OCI-LY7 (cell line): Measurements from ENCODE around the gene MMP24OS. TPM values are rescaled to one million over a fixed set of nuclear protein-coding genes. Genes with fewer than 3 reads are reported as not detected.

Experiments used
- BruUV-seq: library from RNA; stranded (reverse); fragments of 400-500 nt; replicated peaks from 2 replicates; lab custom pipeline; 2021; lab: Mats Ljungman, UMichigan
- CTCF ChIA-PET: fragments of 300-600 bp; sonication (Branson Sonifier 250); formaldehyde crosslinking; loops from one replicate; lab custom pipeline; 2022; ENCODE audit warnings: antibody characterized with exemption; ENCODE audit not compliant: unreplicated experiment; lab: Charles Lee
- POLR2A ChIA-PET: fragments of 300-600 bp; sonication (Branson Sonifier 250); formaldehyde crosslinking; loops from one replicate; lab custom pipeline; 2022; ENCODE audit warnings: antibody characterized with exemption; lab: Charles Lee
- DNase-seq: peaks from one replicate; pipeline ENCODE4 v3.0.0-alpha.2; 2015; ENCODE audit warnings: low spot score
- H2AFZ ChIP-seq: fragments of 200-600 bp; sonication (generic), shearing (Covaris generic); 2 replicates; pipeline ENCODE4 v1.6.1; 2014; ENCODE audit warnings: mild to moderate bottlenecking, antibody characterized with exemption, low read length, moderate library complexity
- H3K27ac ChIP-seq: fragments of 200-600 bp; sonication (generic); 2 replicates; pipeline ENCODE4 v1.5.1; 2014; ENCODE audit warnings: mixed run types, low read depth, mild to moderate bottlenecking, moderate library complexity, low read length, inconsistent platforms; ENCODE audit not compliant: poor library complexity, severe bottlenecking
- H3K36me3 ChIP-seq: fragments of 200-600 bp; sonication (generic); 2 replicates; pipeline ENCODE4 v1.6.1; 2014; ENCODE audit warnings: mild to moderate bottlenecking, antibody characterized with exemption, low read length, moderate library complexity, mixed read lengths; ENCODE audit not compliant: insufficient read depth
- H3K4me1 ChIP-seq: fragments of 200-600 bp; sonication (generic); 2 replicates; pipeline ENCODE4 v1.5.1; 2014; ENCODE audit warnings: mild to moderate bottlenecking, low read length; ENCODE audit not compliant: insufficient read depth, poor library complexity, severe bottlenecking
- H3K4me2 ChIP-seq: fragments of 200-600 bp; sonication (generic); 2 replicates; pipeline ENCODE4 v1.6.1; 2014; ENCODE audit warnings: mild to moderate bottlenecking, low read length
- H3K4me3 ChIP-seq: fragments of 200-600 bp; sonication (generic); 2 replicates; pipeline ENCODE4 v1.5.1; 2014; ENCODE audit warnings: mild to moderate bottlenecking, low read depth, low read length; ENCODE audit not compliant: poor library complexity, severe bottlenecking
- H3K79me2 ChIP-seq: fragments of 200-600 bp; sonication (generic); 2 replicates; pipeline ENCODE4 v1.6.1; 2016; ENCODE audit warnings: low read depth, mild to moderate bottlenecking, low read length, moderate library complexity, mixed read lengths; ENCODE audit not compliant: insufficient read depth
- H3K9me2 ChIP-seq: fragments of 200-600 bp; sonication (generic); 2 replicates; pipeline ENCODE4 v1.6.1; 2016; ENCODE audit warnings: mild to moderate bottlenecking, low read length, mixed read lengths; ENCODE audit not compliant: insufficient read depth
- H3K9me3 ChIP-seq: fragments of 200-600 bp; sonication (generic); 2 replicates; pipeline ENCODE4 v1.6.1; 2014; ENCODE audit warnings: mild to moderate bottlenecking, mixed run types, low read length, mixed read lengths
- H4K20me1 ChIP-seq: fragments of 200-600 bp; sonication (generic); 2 replicates; pipeline ENCODE4 v1.6.1; 2014; ENCODE audit warnings: mild to moderate bottlenecking, antibody characterized with exemption, low read length, moderate library complexity, mixed read lengths; ENCODE audit not compliant: insufficient read depth
- EZH2phosphoT487 ChIP-seq: fragments of 200-600 bp; sonication (generic); IDR thresholded peaks from 2 replicates; pipeline ENCODE4 v1.6.1; 2018; ENCODE audit warnings: low read depth, borderline replicate concordance, mild to moderate bottlenecking, mixed run types, antibody characterized with exemption, low read length, moderate library complexity, mixed read lengths
- intact Hi-C: fragments of 100-400 bp; cut with micrococcal nuclease; formaldehyde crosslinking; loops from one replicate; pipeline ENCODE4 v1.10.0; 2022; ENCODE audit not compliant: unreplicated experiment
- total RNA-seq, 2 experiments: library from RNA; depleted of rRNA in 1 of 2; stranded (reverse); fragments of >200 nt in 1 of 2; shearing (Covaris generic) in 1 of 2; gene quantifications; 2 replicates each; pipeline ENCODE4 v1.2.3, GENCODE V29; 2014 to 2022
- TF ChIP-seq, protein P1 (sequence below): fragments of 200-600 bp; sonication (generic); conservative IDR thresholded peaks from 2 replicates; pipeline ENCODE4 v1.5.1; 2014; ENCODE audit warnings: mild to moderate bottlenecking, antibody characterized with exemption, low read length, moderate library complexity, mixed read lengths

Gene MMP24OS
- total RNA-seq, 2 experiments from 2014 or later = 14.8 to 44.6 TPM

DNA sequence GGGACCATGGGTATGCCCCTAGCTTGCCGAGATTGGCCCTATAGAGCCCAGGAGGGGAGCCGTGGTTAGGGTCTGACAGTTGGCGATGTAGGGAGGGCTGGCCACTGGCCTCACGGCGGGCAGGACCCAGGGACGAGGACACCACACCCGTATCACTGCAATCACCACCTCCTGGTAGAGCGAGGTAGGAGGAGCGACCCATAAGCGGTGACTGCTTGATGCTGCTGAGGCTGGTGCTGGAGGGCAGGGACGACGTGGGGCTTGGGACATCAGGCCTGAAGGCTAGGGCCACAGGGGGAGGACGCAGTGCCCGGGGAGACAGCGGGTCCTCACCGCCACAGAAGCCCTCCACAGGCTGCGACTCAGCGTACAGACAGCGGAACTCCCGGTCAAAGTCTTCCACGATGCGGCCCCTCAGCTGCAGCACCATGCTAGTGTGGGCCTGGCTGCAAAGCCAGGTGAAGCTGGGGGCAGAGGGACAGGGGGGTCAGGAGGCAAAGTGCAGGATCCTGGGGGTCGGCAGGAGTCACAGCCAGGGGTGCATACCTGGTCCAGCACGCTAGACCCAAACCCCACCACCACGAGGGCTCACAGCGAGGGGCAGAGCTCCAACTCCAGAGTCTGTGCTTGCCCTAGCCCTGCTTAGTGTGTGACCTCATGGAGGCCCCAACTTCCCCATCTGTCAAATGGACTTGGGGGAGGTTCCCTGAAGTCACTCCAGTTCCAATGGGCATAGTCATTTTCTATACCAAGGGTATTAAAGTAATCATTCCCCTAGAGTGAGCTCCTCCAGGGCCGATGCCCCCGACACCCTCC lies 9.8 kb upstream of the MMP24OS start:
- Histone ChIP-seq H3K9me3 (no peaks in the 10 kb centered on the region), H3K9me2 (no peaks in the 10 kb centered on the region), H4K20me1 (no peaks in the 10 kb centered on the region), H3K27ac (no peak overlapping the region), H2AFZ (no peak overlapping the region), H3K79me2 (peaks cover 18% of the 10 kb centered on the region), H3K36me3 (peaks cover 6% of the 10 kb centered on the region; the same call in 1 of the 2 replicates), H3K4me3 (no peak overlapping the region), H3K4me2 (no peak overlapping the region), H3K4me1 (peaks cover 13% of the 10 kb centered on the region)
- BruUV-seq = no TSS peak
- DNase-seq = no peak
- TF ChIP-seq, protein P1, sequence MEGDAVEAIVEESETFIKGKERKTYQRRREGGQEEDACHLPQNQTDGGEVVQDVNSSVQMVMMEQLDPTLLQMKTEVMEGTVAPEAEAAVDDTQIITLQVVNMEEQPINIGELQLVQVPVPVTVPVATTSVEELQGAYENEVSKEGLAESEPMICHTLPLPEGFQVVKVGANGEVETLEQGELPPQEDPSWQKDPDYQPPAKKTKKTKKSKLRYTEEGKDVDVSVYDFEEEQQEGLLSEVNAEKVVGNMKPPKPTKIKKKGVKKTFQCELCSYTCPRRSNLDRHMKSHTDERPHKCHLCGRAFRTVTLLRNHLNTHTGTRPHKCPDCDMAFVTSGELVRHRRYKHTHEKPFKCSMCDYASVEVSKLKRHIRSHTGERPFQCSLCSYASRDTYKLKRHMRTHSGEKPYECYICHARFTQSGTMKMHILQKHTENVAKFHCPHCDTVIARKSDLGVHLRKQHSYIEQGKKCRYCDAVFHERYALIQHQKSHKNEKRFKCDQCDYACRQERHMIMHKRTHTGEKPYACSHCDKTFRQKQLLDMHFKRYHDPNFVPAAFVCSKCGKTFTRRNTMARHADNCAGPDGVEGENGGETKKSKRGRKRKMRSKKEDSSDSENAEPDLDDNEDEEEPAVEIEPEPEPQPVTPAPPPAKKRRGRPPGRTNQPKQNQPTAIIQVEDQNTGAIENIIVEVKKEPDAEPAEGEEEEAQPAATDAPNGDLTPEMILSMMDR = no peak
- no peak for TF ChIP-seq EZH2phosphoT487
- ChIA-PET POLR2A (interaction anchor here (0.6 kb wide), 2 partner anchors 171 to 207 kb away, joined by 3 to 11 read pairs; no protein-coding TSS in a partner anchor), CTCF (no interaction called here)
- intact Hi-C loops = no loop called here

DNA sequence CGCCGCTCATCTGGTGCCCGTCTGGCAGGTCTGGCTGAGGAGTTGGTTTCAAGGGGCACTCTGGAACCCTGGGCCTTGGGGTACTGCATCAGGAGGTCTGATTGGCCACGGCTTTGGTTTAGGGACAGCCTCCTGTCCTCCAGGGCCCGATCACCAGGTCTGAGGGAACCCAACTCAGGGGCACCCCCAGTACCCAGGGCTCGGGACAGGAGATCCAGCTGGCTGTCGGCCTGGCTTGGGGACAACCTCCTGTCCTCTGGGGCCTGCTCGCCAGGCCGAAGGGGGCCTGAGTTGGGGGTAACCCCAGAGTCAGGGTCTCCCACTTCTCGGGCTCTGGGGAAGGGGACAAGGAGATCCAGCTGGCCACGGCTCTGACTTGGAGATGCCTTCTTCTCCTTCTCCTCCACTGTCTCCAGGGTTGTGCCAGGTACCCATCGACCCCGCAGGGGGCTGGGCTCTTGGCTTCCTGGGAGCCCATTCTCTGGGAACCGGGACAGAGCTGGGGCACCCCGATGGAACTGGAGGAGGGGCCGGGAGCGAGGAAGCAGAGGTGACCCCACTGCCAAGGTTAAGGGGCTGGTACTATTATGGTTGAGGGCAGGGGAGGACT lies 9.1 kb upstream of the MMP24OS start:
- Histone ChIP-seq H3K79me2 (peaks cover 25% of the 10 kb centered on the region), H3K4me1 (peaks cover 13% of the 10 kb centered on the region), H4K20me1 (no peaks in the 10 kb centered on the region), H3K27ac (no peak overlapping the region), H3K4me2 (no peak overlapping the region), H3K9me3 (no peaks in the 10 kb centered on the region), H3K36me3 (peaks cover 13% of the 10 kb centered on the region), H3K4me3 (no peak overlapping the region), H3K9me2 (no peaks in the 10 kb centered on the region), H2AFZ (no peak overlapping the region)
- POLR2A ChIA-PET = interaction anchor here (0.6 to 0.7 kb wide), 3 partner anchors 171 to 857 kb away, joined by 3 to 11 read pairs (median 4); no protein-coding TSS in a partner anchor
- BruUV-seq = no TSS peak
- CTCF ChIA-PET = no interaction called here
- no peak for DNase-seq
- no peak for TF ChIP-seq EZH2phosphoT487
- TF ChIP-seq, protein P1 = no peak
- intact Hi-C loops = no loop called here
